Uterus (tissue), 4 donors: ENCODE data around the gene TPO. TPM values are rescaled to one million over a fixed set of nuclear protein-coding genes. Genes with fewer than 3 reads are reported as not detected.

ENCODE experiments used
- DNase-seq, 2 donors: peaks; one replicate each; pipeline ENCODE4 v3.0.0-alpha.2; 2019 to 2020
- H3K27ac ChIP-seq, 2 donors: fragments of 200-600 bp; sonication (generic); 1 replicate in 1 of 2; 2 replicates in 1 of 2; pipeline ENCODE4 v1.5.1; 2016 to 2018
- H3K27me3 ChIP-seq, 2 donors: fragments of 200-600 bp; sonication (generic); one replicate each; pipeline ENCODE4 v1.5.1; 2018 to 2019; ENCODE audit warnings: control low read depth in 1 of 2
- H3K36me3 ChIP-seq, 2 donors: fragments of 200-600 bp; sonication (generic); one replicate each; pipeline ENCODE4 v1.5.1; 2019; ENCODE audit warnings: control low read depth in 1 of 2
- H3K4me1 ChIP-seq, 2 donors: fragments of 200-600 bp; sonication (generic); one replicate each; pipeline ENCODE4 v1.5.1; 2018 to 2019; ENCODE audit warnings: control low read depth in 1 of 2
- H3K4me3 ChIP-seq, 2 donors: fragments of 200-600 bp; sonication (generic); 1 replicate in 1 of 2; 2 replicates in 1 of 2; pipeline ENCODE4 v1.5.1; 2018 to 2019; ENCODE audit warnings: mild to moderate bottlenecking in 1 of 2
- H3K9me3 ChIP-seq, 2 donors: fragments of 200-600 bp; sonication (generic); one replicate each; pipeline ENCODE4 v1.5.1; 2019; ENCODE audit warnings: control low read depth in 1 of 2
- CTCF ChIP-seq, 4 experiments: fragments of 200-600 bp in 2 of 4; fragments of 450-650 bp in 2 of 4; sonication (generic) in 2 of 4; IDR thresholded peaks; one replicate each; pipeline ENCODE4 v1.5.1; 2016 to 2019; ENCODE audit warnings: antibody characterized with exemption in 4 of 4, mild to moderate bottlenecking in 2 of 4, moderate library complexity in 1 of 4
- POLR2A ChIP-seq, 2 donors: fragments of 450-650 bp; IDR thresholded peaks; one replicate each; pipeline ENCODE4 v1.6.1; 2016; ENCODE audit warnings: antibody characterized with exemption in 2 of 2, mild to moderate bottlenecking in 1 of 2, moderate library complexity in 1 of 2
- intact Hi-C: fragments of 100-400 bp; cut with DNase I; formaldehyde crosslinking; loops from one replicate; pipeline ENCODE4 v1.15.1; 2023; ENCODE audit warnings: low total_unique reads
- total RNA-seq, 4 donors: library from RNA; depleted of rRNA in 3 of 4; stranded (reverse); fragments of >200 nt in 3 of 4; gene quantifications; one replicate each; pipeline versions ENCODE4 v1.1.0 to v1.2.4, GENCODE V29; 2014 to 2023
- donor health status: DM: yes; HTN: yes; CAD: no.

TPO gene
- total RNA-seq = 1 to 10 TPM in 1 of 4 donors, not detected in 3; 4.4 TPM

- no peak within 1 kb of the TSS for H3K4me3 ChIP-seq
Observed at GRCh38 chr2:1413156-1413710, at the start of gene TPO. TPO (plus strand) TSS chr2:1413463; CDS start chr2:1414409, 946 bp downstream.

GRCh38 chr2:1366546-1367134, 46.6 kb upstream of the TPO start:
- Histone ChIP-seq H3K36me3 (no peaks in the 10 kb centered on the region), H3K27me3 (no peaks in the 10 kb centered on the region), H3K4me1 (no peaks in the 10 kb centered on the region), H3K9me3 (no peaks in the 10 kb centered on the region), H3K4me3 (no peak overlapping the region), H3K27ac (no peak overlapping the region)
- no peak for TF ChIP-seq CTCF (IDR thresholded peaks at IDR 0.05)
- no peak for TF ChIP-seq POLR2A (IDR thresholded peaks at IDR 0.05)
- no peak for DNase-seq
- intact Hi-C loops = no loop called here

More at GRCh38 chr2:1413156-1413710, at the start of gene TPO:
- no peak for DNase-seq
- no peaks in the 10 kb centered on the region for H3K27me3 ChIP-seq
- no peaks in the 10 kb centered on the region for H3K9me3 ChIP-seq
- H3K27ac ChIP-seq = no peak within 1 kb of the TSS
- no peaks in the 10 kb centered on the region for H3K36me3 ChIP-seq
- intact Hi-C loops = no loop called here
- no peak for TF ChIP-seq POLR2A (IDR thresholded peaks at IDR 0.05)
- TF ChIP-seq CTCF (IDR thresholded peaks at IDR 0.05) = no peak
- H3K4me1 ChIP-seq = no peaks in the 10 kb centered on the region

GRCh38 chr2:1367601-1368000, 45.7 kb upstream of the TPO start:
- TF ChIP-seq POLR2A (IDR thresholded peaks at IDR 0.05) (no peak), CTCF (IDR thresholded peaks at IDR 0.05) (no peak)
- intact Hi-C loops = no loop called here
- no peak overlapping the region for H3K4me3 ChIP-seq
- no peak overlapping the region for H3K27ac ChIP-seq
- DNase-seq = no peak
- no peaks in the 10 kb centered on the region for H3K36me3 ChIP-seq
- no peaks in the 10 kb centered on the region for H3K4me1 ChIP-seq
- H3K27me3 ChIP-seq = no peaks in the 10 kb centered on the region
- no peaks in the 10 kb centered on the region for H3K9me3 ChIP-seq

- intact Hi-C loops = no loop called here
Observed at GRCh38 chr2:1369905-1370304, 43.4 kb upstream of the TPO start.

More at GRCh38 chr2:1369905-1370304, 43.4 kb upstream of the TPO start:
- no peaks in the 10 kb centered on the region for H3K36me3 ChIP-seq
- TF ChIP-seq CTCF (IDR thresholded peaks at IDR 0.05) (no peak), POLR2A (IDR thresholded peaks at IDR 0.05) (no peak)
- no peaks in the 10 kb centered on the region for H3K4me1 ChIP-seq
- no peak for DNase-seq
- H3K9me3 ChIP-seq = no peaks in the 10 kb centered on the region
- H3K27me3 ChIP-seq = no peaks in the 10 kb centered on the region
- no peak overlapping the region for H3K4me3 ChIP-seq
- no peak overlapping the region for H3K27ac ChIP-seq
